GM21576 (cell line): ENCODE data around the gene FUCA2.
"Not testable (repeated sequence)": the region's sequence is repeated elsewhere in the genome, so short reads cannot be mapped to it uniquely, and the experiment has no call there.

ENCODE experiments used
- ATAC-seq: cut with Tn5 transposase; IDR thresholded peaks from one replicate; pipeline ENCODE4 v1.9.1; 2021; ENCODE audit warnings: mild to moderate bottlenecking, moderate library complexity; ENCODE audit not compliant: unreplicated experiment

FUCA2 gene

GRCh38 chr6:143536461-143536865, 24.9 kb upstream of the FUCA2 start:
- peak; percentile 67 for ATAC-seq

GRCh38 chr6:143535189-143535614, 23.7 kb upstream of the FUCA2 start:
- no peak for ATAC-seq

- ATAC-seq, result no peak
Observed at GRCh38 chr6:143531720-143532499, 20.4 kb upstream of the FUCA2 start.

GRCh38 chr6:143529095-143529494, 17.6 kb upstream of the FUCA2 start:
- ATAC-seq, result no peak

- peak; percentile 84 for ATAC-seq
Observed at GRCh38 chr6:143528164-143528811, 16.8 kb upstream of the FUCA2 start.

- no peak for ATAC-seq
Observed at GRCh38 chr6:143527677-143528076, 16.2 kb upstream of the FUCA2 start.

GRCh38 chr6:143525356-143525755, 13.8 kb upstream of the FUCA2 start:
- ATAC-seq, result no peak

GRCh38 chr6:143522039-143522600, 10.6 kb upstream of the FUCA2 start:
- ATAC-seq, result no peak

GRCh38 chr6:143517447-143517773, 5.9 kb upstream of the FUCA2 start:
- no peak for ATAC-seq

GRCh38 chr6:143516690-143517446, 5.3 kb upstream of the FUCA2 start:
- no peak for ATAC-seq

- ATAC-seq, result no peak
Observed at GRCh38 chr6:143515766-143516355, 4.3 kb upstream of the FUCA2 start.

GRCh38 chr6:143515061-143515760, 3.7 kb upstream of the FUCA2 start:
- no peak for ATAC-seq

- peak; percentile 43 for ATAC-seq
Observed at GRCh38 chr6:143513410-143513809, 1.9 kb upstream of the FUCA2 start.

- not testable (repeated sequence) for ATAC-seq
Observed at GRCh38 chr6:143510326-143510725, 1.2 kb downstream of the FUCA2 start.

GRCh38 chr6:143507358-143508145, 4.0 kb downstream of the FUCA2 start:
- peak; percentile 46 for ATAC-seq

GRCh38 chr6:143506620-143507019, 4.9 kb downstream of the FUCA2 start:
- ATAC-seq, result no peak

GRCh38 chr6:143506199-143506598, 5.3 kb downstream of the FUCA2 start:
- ATAC-seq, result no peak

GRCh38 chr6:143505537-143505936, 6.0 kb downstream of the FUCA2 start:
- no peak for ATAC-seq

GRCh38 chr6:143505111-143505510, 6.4 kb downstream of the FUCA2 start:
- no peak for ATAC-seq

- ATAC-seq, result no peak
Observed at GRCh38 chr6:143504369-143504768, 7.2 kb downstream of the FUCA2 start.
